Endothelial cell of umbilical vein (primary cell): Measurements from ENCODE around the gene MGLL. TPM values are rescaled to one million over a fixed set of nuclear protein-coding genes. Genes with fewer than 3 reads are reported as not detected.

Source experiments
- BruUV-seq: library from RNA; stranded (reverse); fragments of 400-500 nt; replicated peaks from 2 replicates; lab custom pipeline; 2021; lab: Mats Ljungman, UMichigan
- CTCF ChIA-PET: fragments of 300-600, 350-600 bp; sonication (Branson Sonifier 250); formaldehyde crosslinking; loops from one replicate; lab custom pipeline; 2021; ENCODE audit warnings: antibody characterized with exemption, inconsistent platforms; lab: Charles Lee
- POLR2A ChIA-PET: fragments of 300-600, 350-600 bp; sonication (Branson Sonifier 250); formaldehyde crosslinking; loops from one replicate; lab custom pipeline; 2021; ENCODE audit warnings: antibody characterized with exemption, inconsistent platforms; lab: Charles Lee
- DNase-seq: peaks from one replicate; pipeline ENCODE4 v3.0.0-alpha.2; 2011; ENCODE audit warnings: low read depth, low spot score
- FAIRE-seq: peaks from 2 replicates; lab custom pipeline; 2011; peaks lifted over from hg19 to GRCh38; lab: Jason Lieb, UNC
- H2AFZ ChIP-seq: 2 replicates; pipeline ENCODE4 v1.6.0; 2012; ENCODE audit warnings: low read depth, low read length, control low read depth, inconsistent platforms
- H3K27ac ChIP-seq: 2 replicates; pipeline ENCODE4 v1.5.1; 2011; ENCODE audit warnings: low read depth, mild to moderate bottlenecking, control low read depth, low read length, moderate library complexity; ENCODE audit not compliant: insufficient read depth
- H3K27me3 ChIP-seq, 2 experiments: 2 replicates each; pipeline versions ENCODE4 v1.6.0 to v1.6.1; 2011; ENCODE audit warnings: low read length in 2 of 2, mixed read lengths in 1 of 2; ENCODE audit not compliant: control insufficient read depth in 2 of 2, insufficient read depth in 2 of 2
- H3K36me3 ChIP-seq, 2 experiments: 2 replicates in 1 of 2; 3 replicates in 1 of 2; pipeline ENCODE4 v1.5.1; 2011; ENCODE audit warnings: low read length in 2 of 2, mild to moderate bottlenecking in 1 of 2, moderate library complexity in 1 of 2; ENCODE audit not compliant: control insufficient read depth in 2 of 2, insufficient read depth in 2 of 2; ENCODE audit errors: extremely low read depth in 1 of 2
- H3K4me1 ChIP-seq: 3 replicates; pipeline ENCODE4 v1.5.1; 2011; ENCODE audit warnings: mild to moderate bottlenecking, low read length; ENCODE audit not compliant: control insufficient read depth, insufficient read depth; ENCODE audit errors: extremely low read depth
- H3K4me2 ChIP-seq: 2 replicates; pipeline ENCODE4 v1.6.1; 2011; ENCODE audit warnings: low read length, control low read depth, mixed read lengths; ENCODE audit not compliant: insufficient read depth
- H3K4me3 ChIP-seq, 3 experiments: fragments of 200-600 bp in 1 of 3; sonication (generic), shearing (Covaris generic) in 1 of 3; replicated peaks in 1 of 3; 2 replicates each; pipeline ENCODE4 v1.5.1; 2011 to 2016; ENCODE audit warnings: control low read depth in 3 of 3, low read length in 3 of 3, mild to moderate bottlenecking in 2 of 3, inconsistent platforms in 1 of 3, low read depth in 1 of 3, moderate library complexity in 1 of 3; ENCODE audit not compliant: insufficient read depth in 1 of 3
- H3K79me2 ChIP-seq: 2 replicates; pipeline ENCODE4 v1.6.0; 2012; ENCODE audit warnings: low read length, inconsistent platforms; ENCODE audit not compliant: control insufficient read depth, insufficient read depth
- H3K9ac ChIP-seq: replicated peaks from 2 replicates; pipeline ENCODE3; 2011; ENCODE audit warnings: low read length, control low read depth; ENCODE audit not compliant: insufficient read depth; ENCODE audit errors: extremely low read depth
- H3K9me1 ChIP-seq: replicated peaks from 3 replicates; pipeline ENCODE4 v1.6.0; 2011; ENCODE audit warnings: mild to moderate bottlenecking, low read length; ENCODE audit not compliant: control insufficient read depth, insufficient read depth; ENCODE audit errors: extremely low read depth
- H3K9me3 ChIP-seq: replicated peaks from 2 replicates; pipeline ENCODE4 v1.5.1; 2012; ENCODE audit warnings: low read length, inconsistent platforms; ENCODE audit not compliant: control insufficient read depth, insufficient read depth
- H4K20me1 ChIP-seq: replicated peaks from 2 replicates; pipeline ENCODE3; 2011; ENCODE audit warnings: mild to moderate bottlenecking, low read length; ENCODE audit not compliant: control insufficient read depth, insufficient read depth; ENCODE audit errors: extremely low read depth
- EZH2 ChIP-seq: IDR thresholded peaks from 2 replicates; pipeline ENCODE4 v1.6.1; 2012; ENCODE audit warnings: borderline replicate concordance, low read depth, mild to moderate bottlenecking, moderate library complexity, low read length, inconsistent platforms; ENCODE audit not compliant: severe bottlenecking
- FOS ChIP-seq: IDR thresholded peaks from 2 replicates; pipeline ENCODE4 v1.6.1; 2011; ENCODE audit warnings: mild to moderate bottlenecking, low read length, moderate library complexity, borderline replicate concordance; ENCODE audit not compliant: insufficient read depth
- GATA2 ChIP-seq: IDR thresholded peaks from 2 replicates; pipeline ENCODE4 v1.7.0; 2011; ENCODE audit warnings: low read depth, mild to moderate bottlenecking, moderate library complexity, mixed read lengths, low read length; ENCODE audit not compliant: insufficient read length, insufficient read depth
- JUN ChIP-seq: IDR thresholded peaks from 2 replicates; pipeline ENCODE4 v1.6.1; 2011; ENCODE audit warnings: borderline replicate concordance, low read depth; ENCODE audit not compliant: insufficient read length, insufficient read depth
- MYC ChIP-seq: IDR thresholded peaks from one replicate; pipeline ENCODE4 v1.6.1; 2011; ENCODE audit warnings: mild to moderate bottlenecking, low read depth, low read length
- POLR2A ChIP-seq: IDR thresholded peaks from 2 replicates; pipeline ENCODE4 v1.6.1; 2012; ENCODE audit warnings: low read depth, mild to moderate bottlenecking, control low read depth, low read length
- POLR2AphosphoS5 ChIP-seq: IDR thresholded peaks from 2 replicates; pipeline ENCODE4 v1.6.1; 2012; ENCODE audit warnings: low read depth, mild to moderate bottlenecking, control low read depth, low read length, moderate library complexity; ENCODE audit not compliant: insufficient read depth
- dilution Hi-C: fragments of 300-500 bp; cut with MboI; formaldehyde crosslinking; loops from one replicate; pipeline ENCODE4 v1.15.0; 2019; ENCODE audit warnings: low sequenced_read_pairs; ENCODE audit not compliant: extremely low pct_ligation_motif_present
- intact Hi-C: fragments of 100-400 bp; cut with micrococcal nuclease; formaldehyde crosslinking; loops from one replicate; pipeline ENCODE4 v1.10.0; 2022
- polyA plus RNA-seq, 4 experiments: library from polyadenylated mRNA; depleted of rRNA in 3 of 4; stranded (reverse) in 3 of 4; unstranded in 1 of 4; fragments of >200 nt; gene quantifications; 2 replicates each; pipeline versions ENCODE4 v1.2.1 to v1.2.3, GENCODE V29; 2011 to 2012; ENCODE audit warnings: missing spikeins in 1 of 4
- total RNA-seq: library from RNA; stranded (reverse); gene quantifications from 2 replicates; pipeline ENCODE4 v1.2.3, GENCODE V29; 2021
- TF ChIP-seq, protein P1 (sequence below): IDR thresholded peaks from 2 replicates; pipeline ENCODE4 v1.6.1; 2011; ENCODE audit not compliant: insufficient read depth, insufficient read length
- TF ChIP-seq, protein P2 (sequence below), 2 donors: IDR thresholded peaks; 1 replicate in 1 of 2; 2 replicates in 1 of 2; pipeline ENCODE4 v1.5.1; 2011; ENCODE audit warnings: low read length in 2 of 2, mild to moderate bottlenecking in 2 of 2, moderate library complexity in 2 of 2, control low read depth in 1 of 2, inconsistent platforms in 1 of 2, low read depth in 1 of 2; ENCODE audit not compliant: insufficient read depth in 1 of 2; ENCODE audit errors: extremely low read depth in 1 of 2

MGLL gene
- total and polyA plus RNA-seq, 2 donors (not counting 3 experiments of a cell fraction or from before 2014, with no cell fraction given), result 30.7 to 60.2 TPM

DNA sequence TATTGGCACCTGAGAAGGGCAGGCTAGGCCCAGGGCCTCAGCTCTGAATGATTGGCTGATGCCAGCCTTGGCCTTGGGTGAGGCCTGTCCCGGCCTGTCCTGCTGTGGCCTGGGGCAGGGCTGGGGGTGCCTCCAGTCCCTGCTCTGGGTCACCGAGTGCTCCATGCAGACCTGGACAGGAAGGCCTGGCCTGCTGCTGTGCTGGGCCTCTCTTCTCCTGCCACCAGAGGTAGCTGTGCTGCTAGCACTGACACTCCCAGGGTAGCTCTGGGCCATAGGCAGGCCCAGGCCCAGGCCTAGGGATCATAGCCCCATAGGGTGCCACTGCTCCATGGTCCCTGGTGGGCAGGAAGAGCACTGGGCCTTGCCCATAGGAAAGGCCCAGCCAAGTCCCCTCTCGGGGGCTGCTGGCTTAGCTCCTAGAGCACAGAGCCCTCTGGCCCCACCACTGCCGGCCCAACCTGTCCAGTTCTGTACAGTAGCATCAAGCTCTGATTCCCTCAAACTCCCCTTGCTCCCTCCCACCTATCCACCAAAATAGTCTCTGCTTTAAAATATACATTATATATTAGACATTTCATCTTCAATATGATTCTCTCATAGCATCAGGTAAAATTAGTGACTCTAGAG lies 131.4 kb downstream of the MGLL start:
- FAIRE-seq, result no peak

More for the DNA sequence above, 131.4 kb downstream of the MGLL start:
- dilution Hi-C loops, result no loop called here
- Histone ChIP-seq H3K27ac (no peak overlapping the region), H3K4me1 (no peaks in the 10 kb centered on the region), H4K20me1 (no peaks in the 10 kb centered on the region), H3K27me3 (no peaks in the 10 kb centered on the region), H3K9me3 (no peaks in the 10 kb centered on the region), H3K4me2 (no peak overlapping the region), H3K36me3 (peaks cover 2 to 3% of the 10 kb centered on the region in 2 experiments), H2AFZ (no peak overlapping the region), H3K9me1 (no peaks in the 10 kb centered on the region), H3K9ac (no peak overlapping the region), H3K4me3 (no peak overlapping the region), H3K79me2 (no peaks in the 10 kb centered on the region)
- POLR2A ChIA-PET, result no interaction called here
- CTCF ChIA-PET, result interaction anchor here (0.6 to 2.6 kb wide), 25 partner anchors 9 to 432 kb away, joined by 3 to 33 read pairs (median 4); partner anchors contain the start of genes MGLL, RUVBL1, SEC61A1 and TPRA1
- intact Hi-C loops, result loop anchor here (1.0 to 10.0 kb wide), 2 partner anchors 140 to 284 kb away; no protein-coding TSS in a partner anchor
- BruUV-seq, result no TSS peak
- DNase-seq, result peak; percentile 48
- TF ChIP-seq, protein P1, sequence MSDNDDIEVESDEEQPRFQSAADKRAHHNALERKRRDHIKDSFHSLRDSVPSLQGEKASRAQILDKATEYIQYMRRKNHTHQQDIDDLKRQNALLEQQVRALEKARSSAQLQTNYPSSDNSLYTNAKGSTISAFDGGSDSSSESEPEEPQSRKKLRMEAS, result no peak
- TF ChIP-seq POLR2A, result no peak
- TF ChIP-seq GATA2, result no peak
- TF ChIP-seq, protein P2, sequence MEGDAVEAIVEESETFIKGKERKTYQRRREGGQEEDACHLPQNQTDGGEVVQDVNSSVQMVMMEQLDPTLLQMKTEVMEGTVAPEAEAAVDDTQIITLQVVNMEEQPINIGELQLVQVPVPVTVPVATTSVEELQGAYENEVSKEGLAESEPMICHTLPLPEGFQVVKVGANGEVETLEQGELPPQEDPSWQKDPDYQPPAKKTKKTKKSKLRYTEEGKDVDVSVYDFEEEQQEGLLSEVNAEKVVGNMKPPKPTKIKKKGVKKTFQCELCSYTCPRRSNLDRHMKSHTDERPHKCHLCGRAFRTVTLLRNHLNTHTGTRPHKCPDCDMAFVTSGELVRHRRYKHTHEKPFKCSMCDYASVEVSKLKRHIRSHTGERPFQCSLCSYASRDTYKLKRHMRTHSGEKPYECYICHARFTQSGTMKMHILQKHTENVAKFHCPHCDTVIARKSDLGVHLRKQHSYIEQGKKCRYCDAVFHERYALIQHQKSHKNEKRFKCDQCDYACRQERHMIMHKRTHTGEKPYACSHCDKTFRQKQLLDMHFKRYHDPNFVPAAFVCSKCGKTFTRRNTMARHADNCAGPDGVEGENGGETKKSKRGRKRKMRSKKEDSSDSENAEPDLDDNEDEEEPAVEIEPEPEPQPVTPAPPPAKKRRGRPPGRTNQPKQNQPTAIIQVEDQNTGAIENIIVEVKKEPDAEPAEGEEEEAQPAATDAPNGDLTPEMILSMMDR (IDR thresholded peaks at IDR 0.05; ENCODE audit: extremely low read depth in 1 of 2, insufficient read depth in 1 of 2, low read depth in 1 of 2, low read length in 2 of 2), result peak; percentile 47 to 87
- TF ChIP-seq POLR2AphosphoS5, result peak; percentile 35
- TF ChIP-seq EZH2, result no peak
- TF ChIP-seq FOS, result no peak
- no peak for TF ChIP-seq JUN
- no peak for TF ChIP-seq MYC
